Testis (tissue), 2 donors: ENCODE measurements around the gene DPF3.

Source experiments
- POLR2A ChIP-seq: fragments of 450-650 bp; IDR thresholded peaks from one replicate; pipeline ENCODE4 v1.6.1; 2017; ENCODE audit warnings: antibody characterized with exemption, mild to moderate bottlenecking, moderate library complexity
- TF ChIP-seq, protein P1 (sequence below), 3 experiments: fragments of 450-650 bp in 2 of 3; fragments of 200-600 bp in 1 of 3; sonication (generic) in 1 of 3; IDR thresholded peaks; one replicate each; pipeline ENCODE4 v1.5.1; 2016 to 2019; ENCODE audit warnings: antibody characterized with exemption in 3 of 3, mild to moderate bottlenecking in 2 of 3, moderate library complexity in 1 of 3

DNA sequence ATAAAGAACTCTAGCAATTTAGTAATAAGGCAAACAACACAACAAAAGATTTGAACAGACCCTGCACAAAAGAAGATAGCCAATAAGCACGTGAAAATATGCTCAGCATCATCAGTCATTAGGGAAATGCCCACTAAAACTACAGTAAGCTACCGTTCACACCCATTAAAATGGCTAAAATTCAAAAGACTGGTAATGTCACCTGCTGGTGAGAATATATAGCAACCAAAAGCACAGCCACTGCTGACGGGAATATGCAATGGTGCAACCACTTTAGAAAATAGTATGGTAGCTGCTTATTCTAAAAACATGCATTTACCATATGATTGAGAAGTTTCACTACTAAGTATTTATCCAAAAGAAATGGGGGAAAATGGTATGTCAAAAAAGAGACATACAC, 74.9 kb downstream of the DPF3 start:
- TF ChIP-seq, protein P1, sequence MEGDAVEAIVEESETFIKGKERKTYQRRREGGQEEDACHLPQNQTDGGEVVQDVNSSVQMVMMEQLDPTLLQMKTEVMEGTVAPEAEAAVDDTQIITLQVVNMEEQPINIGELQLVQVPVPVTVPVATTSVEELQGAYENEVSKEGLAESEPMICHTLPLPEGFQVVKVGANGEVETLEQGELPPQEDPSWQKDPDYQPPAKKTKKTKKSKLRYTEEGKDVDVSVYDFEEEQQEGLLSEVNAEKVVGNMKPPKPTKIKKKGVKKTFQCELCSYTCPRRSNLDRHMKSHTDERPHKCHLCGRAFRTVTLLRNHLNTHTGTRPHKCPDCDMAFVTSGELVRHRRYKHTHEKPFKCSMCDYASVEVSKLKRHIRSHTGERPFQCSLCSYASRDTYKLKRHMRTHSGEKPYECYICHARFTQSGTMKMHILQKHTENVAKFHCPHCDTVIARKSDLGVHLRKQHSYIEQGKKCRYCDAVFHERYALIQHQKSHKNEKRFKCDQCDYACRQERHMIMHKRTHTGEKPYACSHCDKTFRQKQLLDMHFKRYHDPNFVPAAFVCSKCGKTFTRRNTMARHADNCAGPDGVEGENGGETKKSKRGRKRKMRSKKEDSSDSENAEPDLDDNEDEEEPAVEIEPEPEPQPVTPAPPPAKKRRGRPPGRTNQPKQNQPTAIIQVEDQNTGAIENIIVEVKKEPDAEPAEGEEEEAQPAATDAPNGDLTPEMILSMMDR (IDR thresholded peaks at IDR 0.05), result no peak
- no peak for TF ChIP-seq POLR2A
